Hematopoietic multipotent progenitor cell treated with erythropoietin and hydrocortisone succinate and interleukin-3 and kit ligand, for 8 days (in vitro differentiated cells): ENCODE results near the gene SMIM11.
"Not testable (repeated sequence)": the region's sequence is repeated elsewhere in the genome, so short reads cannot be mapped to it uniquely, and the experiment has no call there.

ENCODE experiments used
- DNase-seq: peaks from one replicate; pipeline ENCODE4 v3.0.0-alpha.2; 2015

Gene SMIM11

GRCh38 chr21:34374940-34375618, at the start of gene SMIM11:
Gene SMIM11 (plus strand): TSS chr21:34375507. CDS start chr21:34379505, 3,998 bp downstream.
- not testable (repeated sequence) for DNase-seq

- no peak for DNase-seq
These were observed 45.3 kb upstream of the SMIM11 start for GRCh38 chr21:34330055-34330454.

GRCh38 chr21:34331726-34332125, 43.6 kb upstream of the SMIM11 start:
- no peak for DNase-seq

- no peak for DNase-seq
These were observed 43.0 kb upstream of the SMIM11 start for GRCh38 chr21:34332347-34332746.

GRCh38 chr21:34333121-34333739, 42.1 kb upstream of the SMIM11 start:
- DNase-seq, result no peak

- DNase-seq, result no peak
These were observed 40.0 kb upstream of the SMIM11 start for GRCh38 chr21:34335316-34335715.

- no peak for DNase-seq
These were observed 39.1 kb upstream of the SMIM11 start for GRCh38 chr21:34336245-34336644.

GRCh38 chr21:34336756-34337391, 38.4 kb upstream of the SMIM11 start:
- DNase-seq, result no peak

- DNase-seq, result no peak
These were observed 37.6 kb upstream of the SMIM11 start for GRCh38 chr21:34337741-34338140.

GRCh38 chr21:34338226-34338625, 37.1 kb upstream of the SMIM11 start:
- DNase-seq, result no peak

GRCh38 chr21:34340061-34340460, 35.2 kb upstream of the SMIM11 start:
- DNase-seq, result no peak

- no peak for DNase-seq
These were observed 32.8 kb upstream of the SMIM11 start for GRCh38 chr21:34342476-34342875.

GRCh38 chr21:34343347-34343746, 32.0 kb upstream of the SMIM11 start:
- no peak for DNase-seq

GRCh38 chr21:34343838-34344381, 31.4 kb upstream of the SMIM11 start:
- DNase-seq, result no peak

GRCh38 chr21:34344584-34344983, 30.7 kb upstream of the SMIM11 start:
- DNase-seq, result no peak

- DNase-seq, result no peak
These were observed 30.0 kb upstream of the SMIM11 start for GRCh38 chr21:34345091-34345871.

- no peak for DNase-seq
These were observed 29.4 kb upstream of the SMIM11 start for GRCh38 chr21:34345892-34346291.

- no peak for DNase-seq
These were observed 26.3 kb upstream of the SMIM11 start for GRCh38 chr21:34348890-34349519.

GRCh38 chr21:34351786-34352241, 23.5 kb upstream of the SMIM11 start:
- peak; percentile 64 for DNase-seq

GRCh38 chr21:34352556-34352955, 22.8 kb upstream of the SMIM11 start:
- DNase-seq, result no peak

- no peak for DNase-seq
These were observed 22.1 kb upstream of the SMIM11 start for GRCh38 chr21:34353182-34353581.

GRCh38 chr21:34354836-34355235, 20.5 kb upstream of the SMIM11 start:
- no peak for DNase-seq

- DNase-seq, result no peak
These were observed 19.7 kb upstream of the SMIM11 start for GRCh38 chr21:34355570-34355969.
